Inferior parietal cortex (tissue), 1 donor: ENCODE results near the gene SLC18A3.

Source experiments
- DNase-seq: peaks from one replicate; pipeline ENCODE4 v3.0.0-alpha.2; 2016; ENCODE audit errors: extremely low spot score

The SLC18A3 gene

GRCh38 chr10:49596493-49596809, 13.7 kb upstream of the SLC18A3 start:
- DNase-seq = no peak

- no peak for DNase-seq
These were observed 13.3 kb upstream of the SLC18A3 start for GRCh38 chr10:49596836-49597235.

- no peak for DNase-seq
These were observed 12.5 kb upstream of the SLC18A3 start for GRCh38 chr10:49597426-49598163.

- DNase-seq = no peak
These were observed 11.8 kb upstream of the SLC18A3 start for GRCh38 chr10:49598164-49598856.

GRCh38 chr10:49598986-49599385, 11.1 kb upstream of the SLC18A3 start:
- DNase-seq = no peak

- no peak for DNase-seq
These were observed 10.6 kb upstream of the SLC18A3 start for GRCh38 chr10:49599546-49599945.

GRCh38 chr10:49600046-49600445, 10.1 kb upstream of the SLC18A3 start:
- DNase-seq = no peak

- no peak for DNase-seq
These were observed 9.2 kb upstream of the SLC18A3 start for GRCh38 chr10:49600781-49601400.

GRCh38 chr10:49601857-49602256, 8.3 kb upstream of the SLC18A3 start:
- DNase-seq = no peak

GRCh38 chr10:49602380-49603023, 7.6 kb upstream of the SLC18A3 start:
- DNase-seq = no peak

GRCh38 chr10:49605216-49605938, 4.7 kb upstream of the SLC18A3 start:
- DNase-seq = no peak

- DNase-seq = no peak
These were observed 4.1 kb upstream of the SLC18A3 start for GRCh38 chr10:49605939-49606509.

- peak; percentile 17 for DNase-seq
These were observed 3.1 kb upstream of the SLC18A3 start for GRCh38 chr10:49606981-49607535.

GRCh38 chr10:49608166-49609005, 1.7 kb upstream of the SLC18A3 start:
- no peak for DNase-seq

- no peak for DNase-seq
These were observed 1.2 kb upstream of the SLC18A3 start for GRCh38 chr10:49609006-49609282.

GRCh38 chr10:49609283-49610113, 612 bp upstream of the SLC18A3 start:
- DNase-seq = no peak

- DNase-seq = no peak
These were observed 502 bp downstream of the SLC18A3 start for GRCh38 chr10:49610458-49611165.

GRCh38 chr10:49611166-49611815, 1.2 kb downstream of the SLC18A3 start:
- DNase-seq = no peak
